Motor neuron (in vitro differentiated cells): ENCODE data around the gene LPIN1. TPM values are rescaled to one million over a fixed set of nuclear protein-coding genes. Genes with fewer than 3 reads are reported as not detected.

Source experiments
- ATAC-seq, 8 experiments: fragments of 200-7000 bp; cut with Tn5 transposase; replicated peaks in 6 of 8; 2 replicates each; pipeline ENCODE4 v1.8.0; 2021; ENCODE audit warnings: mild to moderate bottlenecking in 8 of 8, moderate library complexity in 8 of 8
- H3K27ac ChIP-seq, 2 donors: fragments of 250-450 bp; sonication (Bioruptor Pico); 2 replicates each; pipeline ENCODE4 v1.9.0; 2021; ENCODE audit warnings: antibody characterized with exemption in 2 of 2, mild to moderate bottlenecking in 2 of 2, moderate library complexity in 1 of 2
- H3K4me1 ChIP-seq, 2 donors: fragments of 250-450 bp; sonication (Bioruptor Pico); replicated peaks in 1 of 2; 2 replicates each; pipeline ENCODE4 v1.6.1; 2021; ENCODE audit warnings: antibody characterized with exemption in 2 of 2, mild to moderate bottlenecking in 2 of 2, moderate library complexity in 1 of 2
- H3K4me3 ChIP-seq, 5 donors: fragments of 250-450 bp; sonication (Bioruptor Pico); 2 replicates each; pipeline ENCODE4 v1.9.0; 2021; ENCODE audit warnings: antibody characterized with exemption in 5 of 5, mild to moderate bottlenecking in 5 of 5, moderate library complexity in 4 of 5
- WGBS, 10 experiments: fragments of 450-650 bp; shearing (Covaris generic); methylation state at CpG; one replicate each; pipeline ENCODE4 v1.0.0; 2022; 5-methylcytosine and 5-hydroxymethylcytosine counted together
- in situ Hi-C, 9 experiments: fragments of 400-800 bp; cut with MboI; loops; one replicate each; pipeline ENCODE4 v1.15.0; 2021; ENCODE audit warnings: low sequenced_read_pairs in 9 of 9, low pct_unique_long_range_greater_than_20kb in 2 of 9; ENCODE audit not compliant: unreplicated experiment in 9 of 9
- total RNA-seq, 8 experiments: library from RNA; unstranded; fragments of 300-600 nt; gene quantifications; 2 replicates each; pipeline versions ENCODE4 v1.2.3 to v1.2.4, GENCODE V29; 2022

Gene LPIN1
- total RNA-seq, 8 experiments from 2014 or later, result 10.1 to 54.8 (median 21.2) TPM

GRCh38 chr2:11788461-11789124 lies 42.2 kb downstream of the LPIN1 start:
- Histone ChIP-seq H3K4me1 (no peaks in the 10 kb centered on the region), H3K4me3 (no peak overlapping the region), H3K27ac (no peak overlapping the region)
- WGBS, 10 experiments, result 72 to 100% (median 83%) methylated on average over 2 to 4 of the region's 7 CpGs; no CpG with 5 or more reads in 2 of the 10 experiments
- ATAC-seq, result no peak
- in situ Hi-C loops, result loop anchor here in 4 of 9 experiments (10.0 to 25.0 kb wide), 3 partner anchors 94 to 301 kb away; no protein-coding TSS in a partner anchor

DNA sequence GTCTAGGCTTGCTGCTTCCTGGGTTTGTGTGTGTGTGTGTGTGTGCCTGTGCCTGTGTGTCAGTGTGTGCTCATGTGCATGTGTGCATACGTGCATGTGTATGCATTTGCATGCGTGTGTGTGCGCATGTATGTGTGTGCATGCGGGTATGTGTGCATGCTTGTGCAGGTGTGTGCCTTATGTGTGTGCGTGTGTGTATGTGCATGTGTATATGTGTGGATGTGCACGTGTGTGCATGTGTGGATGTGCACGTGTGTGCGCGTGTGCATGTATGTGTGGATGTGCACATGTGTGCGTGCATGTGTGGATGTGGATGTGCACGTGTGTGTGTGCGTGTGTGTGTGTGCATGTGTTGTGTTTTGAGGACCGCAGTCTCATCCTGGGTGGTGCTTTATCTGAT lies 42.8 kb downstream of the LPIN1 start:
- in situ Hi-C loops, result loop anchor here in 4 of 9 experiments (10.0 to 25.0 kb wide), 3 partner anchors 94 to 302 kb away; no protein-coding TSS in a partner anchor

GRCh38 chr2:11790228-11790627 lies 43.8 kb downstream of the LPIN1 start:
- no peak for ATAC-seq
- 43 to 100% (median 83%) methylated on average over 1 to 7 of the region's 7 CpGs; no CpG with 5 or more reads in 2 of the 10 experiments for WGBS, 10 experiments
- Histone ChIP-seq H3K4me3 (no peak overlapping the region), H3K27ac (no peak overlapping the region), H3K4me1 (no peaks in the 10 kb centered on the region)
- in situ Hi-C loops, result loop anchor here in 3 of 9 experiments (25.0 kb wide), 2 partner anchors 103 to 303 kb away; no protein-coding TSS in a partner anchor

More for the DNA sequence above, 42.8 kb downstream of the LPIN1 start:
- no peak overlapping the region for H3K27ac ChIP-seq
- no peak overlapping the region for H3K4me3 ChIP-seq
- H3K4me1 ChIP-seq, result no peaks in the 10 kb centered on the region
- no peak for ATAC-seq
- 80 to 100% (median 92%) methylated on average over 1 to 7 of the region's 13 CpGs; no CpG with 5 or more reads in 4 of the 10 experiments for WGBS, 10 experiments

DNA sequence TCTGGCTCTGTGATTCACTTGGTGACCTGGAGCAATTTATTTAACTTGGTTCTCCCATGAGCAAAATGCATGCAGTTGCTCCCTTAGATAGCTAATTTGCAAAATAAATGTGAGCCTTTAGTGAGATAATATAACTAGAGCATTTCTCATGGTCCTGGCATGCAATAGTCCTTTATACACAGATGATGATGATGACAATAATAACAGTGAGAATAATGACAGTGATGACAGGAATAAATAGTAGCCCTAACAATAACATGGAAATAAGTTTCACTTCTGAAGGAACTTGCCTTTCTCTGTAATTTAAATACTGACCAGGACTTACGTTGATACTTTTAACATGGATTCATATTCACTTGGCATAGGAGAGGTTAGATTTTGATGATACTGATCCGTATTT lies 49.2 kb downstream of the LPIN1 start:
- WGBS, 10 experiments, result 0 to 100% (median 74%) methylated on average over 1 to 2 of the region's 2 CpGs; no CpG with 5 or more reads in 2 of the 10 experiments
- peak in 2 of 8 experiments; percentile 59 to 72 for ATAC-seq
- Histone ChIP-seq H3K4me1 (no peaks in the 10 kb centered on the region), H3K4me3 (no peak overlapping the region), H3K27ac (no peak overlapping the region)
- in situ Hi-C loops, result loop anchor here in 3 of 9 experiments (25.0 kb wide), 2 partner anchors 108 to 308 kb away; no protein-coding TSS in a partner anchor

GRCh38 chr2:11796190-11797171 lies 50.0 kb downstream of the LPIN1 start:
- 20 to 100% (median 86%) methylated on average over 1 to 14 of the region's 18 CpGs; no CpG with 5 or more reads in 1 of the 10 experiments for WGBS, 10 experiments
- peak in 2 of 8 experiments; percentile 93 to 96 for ATAC-seq
- in situ Hi-C loops, result loop anchor here in 3 of 9 experiments (25.0 kb wide), 2 partner anchors 109 to 309 kb away; no protein-coding TSS in a partner anchor

GRCh38 chr2:11797846-11798245 lies 51.4 kb downstream of the LPIN1 start:
- no peak for ATAC-seq
- H3K4me3 ChIP-seq, result no peak overlapping the region
- in situ Hi-C loops, result loop anchor here in 3 of 9 experiments (25.0 kb wide), 2 partner anchors 111 to 311 kb away; no protein-coding TSS in a partner anchor
- 76 to 96% (median 90%) methylated on average over 1 to 6 of the region's 6 CpGs; no CpG with 5 or more reads in 3 of the 10 experiments for WGBS, 10 experiments
- no peak overlapping the region for H3K27ac ChIP-seq
- peaks cover 8 to 9% of the 10 kb centered on the region in 2 donors for H3K4me1 ChIP-seq

More at GRCh38 chr2:11796190-11797171, 50.0 kb downstream of the LPIN1 start:
- Histone ChIP-seq H3K27ac (no peak overlapping the region), H3K4me1 (no peaks in the 10 kb centered on the region), H3K4me3 (no peak overlapping the region)

- H3K4me3 ChIP-seq, result no peak overlapping the region
- H3K4me1 ChIP-seq, result peaks cover 14 to 16% of the 10 kb centered on the region in 2 donors
- WGBS, 10 experiments, result 76 to 94% (median 86%) methylated on average over 3 to 15 of the region's 15 CpGs; no CpG with 5 or more reads in 2 of the 10 experiments
- in situ Hi-C loops, result loop anchor here in 3 of 9 experiments (25.0 kb wide), 2 partner anchors 112 to 312 kb away; no protein-coding TSS in a partner anchor
- no peak for ATAC-seq
- no peak overlapping the region for H3K27ac ChIP-seq
Observed at GRCh38 chr2:11798701-11799435, 52.4 kb downstream of the LPIN1 start.

DNA sequence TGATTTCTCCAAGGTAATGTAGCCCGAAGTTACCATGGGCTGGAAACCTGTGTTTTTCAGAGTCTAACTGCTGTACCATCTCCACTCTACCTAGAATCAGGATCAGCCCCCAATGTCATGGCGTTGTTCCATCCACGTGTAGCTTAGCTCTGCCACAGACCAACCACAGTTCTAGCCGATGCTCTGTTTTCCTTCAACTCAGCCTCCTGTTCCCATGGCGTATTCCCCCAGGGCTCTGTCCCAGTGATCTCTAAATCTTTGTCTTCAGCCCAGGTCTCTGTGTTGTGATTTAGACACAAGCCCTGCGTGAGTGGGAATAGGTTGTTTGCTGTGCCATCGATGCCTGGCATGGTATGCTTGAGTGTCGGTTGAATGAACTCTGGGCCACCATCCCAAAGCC lies 53.4 kb downstream of the LPIN1 start:
- no peak for ATAC-seq
- WGBS, 10 experiments, result 67 to 100% (median 85%) methylated on average over 1 to 6 of the region's 8 CpGs; no CpG with 5 or more reads in 1 of the 10 experiments
- in situ Hi-C loops, result loop anchor here in 3 of 9 experiments (25.0 kb wide), 2 partner anchors 113 to 313 kb away; no protein-coding TSS in a partner anchor
- H3K4me3 ChIP-seq, result no peak overlapping the region
- peaks cover 14 to 16% of the 10 kb centered on the region in 2 donors for H3K4me1 ChIP-seq
- H3K27ac ChIP-seq, result no peak overlapping the region

GRCh38 chr2:11802782-11803191 lies 56.4 kb downstream of the LPIN1 start:
- 27 to 93% (median 66%) methylated on average over 2 to 7 of the region's 11 CpGs; no CpG with 5 or more reads in 3 of the 10 experiments for WGBS, 10 experiments
- H3K27ac ChIP-seq, result peak overlapping the region; percentile 7 to 55
- in situ Hi-C loops, result no loop called here
- H3K4me1 ChIP-seq, result peaks cover 17 to 26% of the 10 kb centered on the region in 2 donors
- peak in 6 of 8 experiments; percentile 91 to 99 (median 92) for ATAC-seq
- H3K4me3 ChIP-seq, result no peak overlapping the region

GRCh38 chr2:11805024-11805423 lies 58.6 kb downstream of the LPIN1 start:
- H3K27ac ChIP-seq, result no peak overlapping the region
- H3K4me1 ChIP-seq, result peaks cover 17 to 26% of the 10 kb centered on the region in 2 donors
- ATAC-seq, result no peak
- in situ Hi-C loops, result no loop called here
- no peak overlapping the region for H3K4me3 ChIP-seq
- 81 to 96% (median 86%) methylated on average over 4 to 6 of the region's 6 CpGs; no CpG with 5 or more reads in 5 of the 10 experiments for WGBS, 10 experiments

DNA sequence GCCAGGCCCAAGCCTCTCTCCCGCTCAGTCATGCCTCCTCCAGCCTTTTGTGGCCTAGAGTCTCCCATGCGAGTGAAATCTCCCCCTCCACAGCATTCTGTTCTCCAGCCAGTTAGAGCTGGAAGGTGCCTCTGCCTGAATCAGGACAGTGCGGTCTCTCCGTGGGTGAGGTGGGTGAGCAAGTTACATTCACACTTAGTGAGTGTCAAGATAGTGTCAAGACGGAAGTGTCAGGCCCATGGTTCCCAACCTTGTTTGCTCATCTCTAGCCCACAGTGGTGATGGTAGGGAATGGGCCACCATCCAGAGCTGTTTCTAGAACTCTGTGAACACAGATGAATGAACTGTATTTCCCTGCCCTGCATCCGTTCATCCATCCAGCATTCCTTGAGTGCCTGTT lies 59.5 kb downstream of the LPIN1 start:
- peaks cover 17 to 26% of the 10 kb centered on the region in 2 donors for H3K4me1 ChIP-seq
- H3K27ac ChIP-seq, result no peak overlapping the region
- ATAC-seq, result no peak
- 80 to 100% (median 92%) methylated on average over 1 to 5 of the region's 6 CpGs; no CpG with 5 or more reads in 1 of the 10 experiments for WGBS, 10 experiments
- in situ Hi-C loops, result no loop called here
- no peak overlapping the region for H3K4me3 ChIP-seq
